Measurements from ENCODE around the gene FAM110D.

DNA sequence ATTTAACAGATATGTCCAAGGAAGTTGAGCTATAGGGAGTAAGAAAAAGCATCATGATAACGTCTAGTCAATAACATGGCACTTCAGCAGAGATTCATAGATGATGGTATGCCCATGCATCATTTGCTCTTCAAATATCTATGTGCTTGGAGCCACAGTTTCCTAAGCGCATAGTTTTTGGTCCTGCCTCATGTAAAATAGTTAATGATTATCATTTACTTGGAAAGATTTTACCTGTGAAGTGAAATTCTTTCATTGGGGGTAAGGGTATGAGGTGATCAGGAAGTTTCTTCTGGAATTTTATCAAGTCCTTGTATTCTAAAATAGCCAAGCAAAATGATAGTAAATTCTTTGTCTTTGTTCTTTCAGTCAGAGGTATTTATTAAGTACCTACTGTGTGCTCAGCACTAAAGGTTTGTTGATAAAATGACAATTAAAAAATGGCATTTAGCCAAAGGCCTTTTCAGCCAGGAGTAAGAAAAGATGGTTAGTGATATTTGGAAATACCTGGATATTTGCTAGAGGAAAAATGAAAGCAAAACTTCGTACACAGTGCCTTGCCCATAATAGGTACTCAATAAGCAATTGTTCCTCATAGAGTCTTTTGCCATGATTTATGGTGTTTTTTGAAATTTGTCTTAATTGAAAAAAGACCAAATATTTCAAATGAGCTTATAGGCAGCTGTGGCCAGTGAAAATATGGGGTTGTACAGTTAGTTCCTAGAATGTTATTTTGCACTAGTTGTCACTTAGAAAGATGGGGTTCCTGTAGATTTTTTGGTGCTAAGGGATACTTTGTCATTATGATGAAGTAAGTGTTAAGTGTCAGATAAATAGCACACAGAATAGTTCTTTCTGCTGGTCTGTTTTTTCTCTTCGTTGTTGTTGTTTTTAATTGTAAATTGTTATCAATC, 34.2 kb upstream of the FAM110D start:
- TF ChIP-seq, protein P1, sequence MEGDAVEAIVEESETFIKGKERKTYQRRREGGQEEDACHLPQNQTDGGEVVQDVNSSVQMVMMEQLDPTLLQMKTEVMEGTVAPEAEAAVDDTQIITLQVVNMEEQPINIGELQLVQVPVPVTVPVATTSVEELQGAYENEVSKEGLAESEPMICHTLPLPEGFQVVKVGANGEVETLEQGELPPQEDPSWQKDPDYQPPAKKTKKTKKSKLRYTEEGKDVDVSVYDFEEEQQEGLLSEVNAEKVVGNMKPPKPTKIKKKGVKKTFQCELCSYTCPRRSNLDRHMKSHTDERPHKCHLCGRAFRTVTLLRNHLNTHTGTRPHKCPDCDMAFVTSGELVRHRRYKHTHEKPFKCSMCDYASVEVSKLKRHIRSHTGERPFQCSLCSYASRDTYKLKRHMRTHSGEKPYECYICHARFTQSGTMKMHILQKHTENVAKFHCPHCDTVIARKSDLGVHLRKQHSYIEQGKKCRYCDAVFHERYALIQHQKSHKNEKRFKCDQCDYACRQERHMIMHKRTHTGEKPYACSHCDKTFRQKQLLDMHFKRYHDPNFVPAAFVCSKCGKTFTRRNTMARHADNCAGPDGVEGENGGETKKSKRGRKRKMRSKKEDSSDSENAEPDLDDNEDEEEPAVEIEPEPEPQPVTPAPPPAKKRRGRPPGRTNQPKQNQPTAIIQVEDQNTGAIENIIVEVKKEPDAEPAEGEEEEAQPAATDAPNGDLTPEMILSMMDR (IDR thresholded peaks at IDR 0.05; ENCODE audit: low read length) = no peak
- TF ChIP-seq EZH2 (IDR thresholded peaks at IDR 0.05; ENCODE audit: borderline replicate concordance, low read length) = no peak
